Neutrophil (primary cell): ENCODE measurements around the gene ZBTB16.

Experiments
- H3K27ac ChIP-seq: fragments of 200-600 bp; sonication (generic); 2 replicates; pipeline ENCODE4 v1.5.1; 2016; ENCODE audit warnings: mild to moderate bottlenecking, moderate library complexity
- H3K27me3 ChIP-seq: fragments of 200-600 bp; sonication (generic); 2 replicates; pipeline ENCODE4 v1.6.0; 2016; ENCODE audit warnings: mild to moderate bottlenecking
- H3K36me3 ChIP-seq: fragments of 200-600 bp; sonication (generic); 2 replicates; pipeline ENCODE4 v1.5.1; 2017
- H3K4me1 ChIP-seq, 2 experiments: fragments of 200-600 bp in 1 of 2; sonication (generic) in 1 of 2; 1 replicate in 1 of 2; 2 replicates in 1 of 2; pipeline versions ENCODE4 v1.5.1 to v1.6.1; 2013 to 2016; ENCODE audit warnings: low read depth in 1 of 2, low read length in 1 of 2, mild to moderate bottlenecking in 1 of 2, moderate library complexity in 1 of 2; ENCODE audit not compliant: control insufficient read depth in 1 of 2, insufficient read depth in 1 of 2
- H3K4me3 ChIP-seq, 2 experiments: fragments of 200-600 bp in 1 of 2; sonication (generic) in 1 of 2; 1 replicate in 1 of 2; 2 replicates in 1 of 2; pipeline ENCODE4 v1.5.1; 2013 to 2016; ENCODE audit warnings: low read depth in 1 of 2, low read length in 1 of 2, mild to moderate bottlenecking in 1 of 2, moderate library complexity in 1 of 2
- H3K9me3 ChIP-seq: fragments of 200-600 bp; sonication (generic); 2 replicates; pipeline ENCODE4 v1.5.1; 2016
- CTCF ChIP-seq: fragments of 200-600 bp; sonication (generic); IDR thresholded peaks from 2 replicates; pipeline ENCODE4 v1.5.1; 2016; ENCODE audit warnings: antibody characterized with exemption

The ZBTB16 gene

GRCh38 chr11:114092953-114093352, 33.4 kb downstream of the ZBTB16 start:
- H3K27me3 ChIP-seq: no peaks in the 10 kb centered on the region
- TF ChIP-seq CTCF: no peak
- H3K36me3 ChIP-seq: no peaks in the 10 kb centered on the region
- no peak overlapping the region for H3K4me3 ChIP-seq
- H3K27ac ChIP-seq: no peak overlapping the region
- no peaks in the 10 kb centered on the region for H3K9me3 ChIP-seq
- peaks cover 30 to 31% of the 10 kb centered on the region in 2 experiments for H3K4me1 ChIP-seq

- TF ChIP-seq CTCF: no peak
- Histone ChIP-seq H3K4me3 (no peak overlapping the region), H3K4me1 (peaks cover 39 to 44% of the 10 kb centered on the region in 2 experiments), H3K27me3 (no peaks in the 10 kb centered on the region), H3K36me3 (no peaks in the 10 kb centered on the region), H3K27ac (no peak overlapping the region), H3K9me3 (no peaks in the 10 kb centered on the region)
Measured at GRCh38 chr11:114094516-114094915, 35.0 kb downstream of the ZBTB16 start.

GRCh38 chr11:114095899-114096298, 36.4 kb downstream of the ZBTB16 start:
- Histone ChIP-seq H3K9me3 (no peaks in the 10 kb centered on the region), H3K27ac (no peak overlapping the region), H3K36me3 (no peaks in the 10 kb centered on the region), H3K4me3 (no peak overlapping the region), H3K27me3 (no peaks in the 10 kb centered on the region), H3K4me1 (peaks cover 45 to 51% of the 10 kb centered on the region in 2 experiments)
- no peak for TF ChIP-seq CTCF

GRCh38 chr11:114097832-114098231, 38.3 kb downstream of the ZBTB16 start:
- no peaks in the 10 kb centered on the region for H3K27me3 ChIP-seq
- no peaks in the 10 kb centered on the region for H3K9me3 ChIP-seq
- TF ChIP-seq CTCF: no peak
- H3K4me3 ChIP-seq: no peak overlapping the region
- H3K36me3 ChIP-seq: no peaks in the 10 kb centered on the region
- no peak overlapping the region for H3K27ac ChIP-seq
- peaks cover 36 to 43% of the 10 kb centered on the region in 2 experiments for H3K4me1 ChIP-seq

- H3K4me3 ChIP-seq: no peak overlapping the region
- no peak for TF ChIP-seq CTCF
Measured at GRCh38 chr11:114098927-114099326, 39.4 kb downstream of the ZBTB16 start.

More at GRCh38 chr11:114098927-114099326, 39.4 kb downstream of the ZBTB16 start:
- H3K36me3 ChIP-seq: no peaks in the 10 kb centered on the region
- H3K27me3 ChIP-seq: no peaks in the 10 kb centered on the region
- peaks cover 43 to 47% of the 10 kb centered on the region in 2 experiments for H3K4me1 ChIP-seq
- no peak overlapping the region for H3K27ac ChIP-seq
- no peaks in the 10 kb centered on the region for H3K9me3 ChIP-seq
